HTERT RPE-1 (cell line): ENCODE data around the gene TIMP1.

Experiments
- in situ Hi-C: fragments of 300-500 bp; cut with MboI; formaldehyde crosslinking; loops from 4 replicates; pipeline ENCODE4 v1.14.3; 2020; ENCODE audit warnings: low sequenced_read_pairs

TIMP1 gene

GRCh38 chrX:47633689-47634590, 51.7 kb downstream of the TIMP1 start:
- in situ Hi-C loops, result no loop called here

- in situ Hi-C loops, result no loop called here
Measured at GRCh38 chrX:47634871-47635575, 52.8 kb downstream of the TIMP1 start.
